ENCODE data around the gene MAP3K5. TPM values are rescaled to one million over a fixed set of nuclear protein-coding genes. Genes with fewer than 3 reads are reported as not detected.

Gene MAP3K5
- total and polyA plus RNA-seq, 2 of the 8 experiments (the other 6 are each of a cell fraction or from before 2014, with no cell fraction given) = 0.63 to 2.6 TPM

DNA sequence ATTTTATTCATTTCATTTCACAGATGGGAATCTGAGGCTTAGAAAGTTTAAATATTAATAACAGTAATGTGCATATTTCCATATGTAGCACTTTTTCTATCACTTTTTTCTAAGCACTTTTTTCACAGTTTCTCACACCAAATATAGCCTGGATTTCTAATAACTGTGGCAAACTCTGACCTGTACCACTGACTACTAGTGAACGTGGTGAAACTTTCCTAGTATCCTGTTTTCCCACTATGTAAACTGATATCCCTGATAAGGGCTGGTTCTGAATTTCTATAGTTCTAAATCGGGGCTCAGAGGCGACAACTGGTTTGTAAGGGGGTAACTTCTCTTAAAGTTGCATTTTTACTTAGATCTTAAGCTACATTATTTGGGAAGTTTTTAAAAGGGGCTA is 274.7 kb downstream of the MAP3K5 start (continued):
- no peak for TF ChIP-seq KDM1A (IDR thresholded peaks at IDR 0.05; ENCODE audit: borderline replicate concordance, low read length)
- TF ChIP-seq, protein P1, sequence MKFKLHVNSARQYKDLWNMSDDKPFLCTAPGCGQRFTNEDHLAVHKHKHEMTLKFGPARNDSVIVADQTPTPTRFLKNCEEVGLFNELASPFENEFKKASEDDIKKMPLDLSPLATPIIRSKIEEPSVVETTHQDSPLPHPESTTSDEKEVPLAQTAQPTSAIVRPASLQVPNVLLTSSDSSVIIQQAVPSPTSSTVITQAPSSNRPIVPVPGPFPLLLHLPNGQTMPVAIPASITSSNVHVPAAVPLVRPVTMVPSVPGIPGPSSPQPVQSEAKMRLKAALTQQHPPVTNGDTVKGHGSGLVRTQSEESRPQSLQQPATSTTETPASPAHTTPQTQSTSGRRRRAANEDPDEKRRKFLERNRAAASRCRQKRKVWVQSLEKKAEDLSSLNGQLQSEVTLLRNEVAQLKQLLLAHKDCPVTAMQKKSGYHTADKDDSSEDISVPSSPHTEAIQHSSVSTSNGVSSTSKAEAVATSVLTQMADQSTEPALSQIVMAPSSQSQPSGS (IDR thresholded peaks at IDR 0.05; ENCODE audit: low read length) = no peak
- TF ChIP-seq TAF7 (optimal IDR thresholded peaks at IDR 0.05; ENCODE audit: borderline replicate concordance, low read depth, low read length) = no peak
- no peak for TF ChIP-seq POLR2AphosphoS5 (IDR thresholded peaks at IDR 0.05; ENCODE audit: low read depth, low read length)
- no peak for TF ChIP-seq POU5F1 (IDR thresholded peaks at IDR 0.05; ENCODE audit: low read depth, low read length)

Measured in H1 (cell line).